Karpas-422 (cell line): ENCODE measurements around the gene KRTAP5-6. TPM values are rescaled to one million over a fixed set of nuclear protein-coding genes. Genes with fewer than 3 reads are reported as not detected.

ENCODE experiments used
- DNase-seq: peaks from one replicate; pipeline ENCODE4 v3.0.0-alpha.2; 2015
- H2AFZ ChIP-seq: fragments of 200-600 bp; sonication (generic); 2 replicates; pipeline ENCODE4 v1.6.1; 2014; ENCODE audit warnings: antibody characterized with exemption, low read length, mixed read lengths
- H3K27ac ChIP-seq: fragments of 200-600 bp; sonication (generic); 2 replicates; pipeline ENCODE4 v1.5.1; 2014; ENCODE audit warnings: mild to moderate bottlenecking, low read length, moderate library complexity
- H3K27me3 ChIP-seq: fragments of 200-600 bp; sonication (generic); 2 replicates; pipeline ENCODE4 v1.6.1; 2014; ENCODE audit warnings: low read length, mixed read lengths
- H3K36me3 ChIP-seq: fragments of 200-600 bp; sonication (generic); 2 replicates; pipeline ENCODE4 v1.6.1; 2014; ENCODE audit warnings: low read length, mixed read lengths; ENCODE audit not compliant: insufficient read depth
- H3K4me1 ChIP-seq: fragments of 200-600 bp; sonication (generic); 2 replicates; pipeline ENCODE4 v1.6.1; 2014; ENCODE audit warnings: mild to moderate bottlenecking, low read length, mixed read lengths
- H3K4me2 ChIP-seq: fragments of 200-600 bp; sonication (generic); 2 replicates; pipeline ENCODE4 v1.6.1; 2014; ENCODE audit warnings: low read length, low read depth, mild to moderate bottlenecking; ENCODE audit not compliant: poor library complexity, severe bottlenecking
- H3K4me3 ChIP-seq: fragments of 200-600 bp; sonication (generic); 2 replicates; pipeline ENCODE4 v1.5.1; 2014; ENCODE audit warnings: mild to moderate bottlenecking, antibody characterized with exemption, low read length, mixed read lengths
- H3K79me2 ChIP-seq: fragments of 200-600 bp; sonication (generic); 2 replicates; pipeline ENCODE4 v1.6.1; 2014; ENCODE audit warnings: mild to moderate bottlenecking, low read length, mixed read lengths
- H3K9ac ChIP-seq: fragments of 200-600 bp; sonication (generic); 2 replicates; pipeline ENCODE4 v1.6.0; 2014; ENCODE audit warnings: low read length
- H3K9me2 ChIP-seq: fragments of 200-600 bp; sonication (generic), shearing (Covaris generic); replicated peaks from 2 replicates; pipeline ENCODE4 v1.6.0; 2014; ENCODE audit warnings: mild to moderate bottlenecking, low read length, moderate library complexity; ENCODE audit not compliant: insufficient read depth
- H3K9me3 ChIP-seq: fragments of 300-700, 200-600 bp; sonication (generic); 2 replicates; pipeline ENCODE4 v1.6.1; 2014; ENCODE audit warnings: low read length, mixed read lengths
- H4K20me1 ChIP-seq: fragments of 200-600 bp; sonication (generic); 2 replicates; pipeline ENCODE4 v1.6.1; 2014; ENCODE audit warnings: mild to moderate bottlenecking, antibody characterized with exemption, low read length, low read depth; ENCODE audit not compliant: insufficient read depth
- total RNA-seq: library from RNA; depleted of rRNA; stranded (reverse); fragments of >200 nt; shearing (Covaris generic); gene quantifications from 2 replicates; pipeline ENCODE4 v1.2.3, GENCODE V29; 2014; ENCODE audit warnings: low replicate concordance

The KRTAP5-6 gene
- total RNA-seq, 1 experiment from 2014 or later = not detected

- Histone ChIP-seq H3K79me2 (no peaks in the 10 kb centered on the region), H3K9me3 (no peaks in the 10 kb centered on the region), H3K4me1 (no peaks in the 10 kb centered on the region), H3K9me2 (no peaks in the 10 kb centered on the region), H2AFZ (no peak overlapping the region), H3K27me3 (no peaks in the 10 kb centered on the region), H3K27ac (no peak overlapping the region), H3K4me2 (no peak overlapping the region), H3K4me3 (no peak overlapping the region), H3K9ac (no peak overlapping the region), H4K20me1 (no peaks in the 10 kb centered on the region), H3K36me3 (no peaks in the 10 kb centered on the region)
- no peak for DNase-seq
Measured at GRCh38 chr11:1743585-1744136, 46.7 kb downstream of the KRTAP5-6 start.

- no peak for DNase-seq
- Histone ChIP-seq H3K4me2 (no peak overlapping the region), H3K27ac (no peak overlapping the region), H2AFZ (no peak overlapping the region), H3K9ac (no peak overlapping the region), H3K9me2 (no peaks in the 10 kb centered on the region), H3K79me2 (no peaks in the 10 kb centered on the region), H3K27me3 (no peaks in the 10 kb centered on the region), H4K20me1 (no peaks in the 10 kb centered on the region), H3K36me3 (no peaks in the 10 kb centered on the region), H3K9me3 (no peaks in the 10 kb centered on the region), H3K4me3 (no peak overlapping the region), H3K4me1 (no peaks in the 10 kb centered on the region)
Measured at GRCh38 chr11:1744137-1744886, 47.3 kb downstream of the KRTAP5-6 start.

GRCh38 chr11:1744891-1745700 is 48.1 kb downstream of the KRTAP5-6 start:
- no peak for DNase-seq
- no peak overlapping the region for H3K4me3 ChIP-seq
- no peak overlapping the region for H3K4me2 ChIP-seq
- no peaks in the 10 kb centered on the region for H3K36me3 ChIP-seq
- H3K27me3 ChIP-seq = no peaks in the 10 kb centered on the region
- H3K27ac ChIP-seq = no peak overlapping the region
- no peaks in the 10 kb centered on the region for H3K9me3 ChIP-seq
- H3K9ac ChIP-seq = no peak overlapping the region
- H2AFZ ChIP-seq = no peak overlapping the region
- no peaks in the 10 kb centered on the region for H3K4me1 ChIP-seq
- no peaks in the 10 kb centered on the region for H3K79me2 ChIP-seq
- H3K9me2 ChIP-seq = no peaks in the 10 kb centered on the region
- H4K20me1 ChIP-seq = no peaks in the 10 kb centered on the region

GRCh38 chr11:1745701-1746320 is 48.8 kb downstream of the KRTAP5-6 start:
- Histone ChIP-seq H3K4me2 (no peak overlapping the region), H3K4me3 (no peak overlapping the region), H3K36me3 (no peaks in the 10 kb centered on the region), H3K9ac (no peak overlapping the region), H2AFZ (no peak overlapping the region), H3K79me2 (no peaks in the 10 kb centered on the region), H3K27ac (no peak overlapping the region), H3K9me3 (no peaks in the 10 kb centered on the region), H4K20me1 (no peaks in the 10 kb centered on the region), H3K27me3 (no peaks in the 10 kb centered on the region), H3K4me1 (no peaks in the 10 kb centered on the region), H3K9me2 (no peaks in the 10 kb centered on the region)
- DNase-seq = no peak

- H3K9me3 ChIP-seq = no peaks in the 10 kb centered on the region
- H3K4me2 ChIP-seq = no peak overlapping the region
- no peaks in the 10 kb centered on the region for H3K27me3 ChIP-seq
- H3K9me2 ChIP-seq = no peaks in the 10 kb centered on the region
- H3K4me3 ChIP-seq = no peak overlapping the region
- DNase-seq = no peak
- H2AFZ ChIP-seq = no peak overlapping the region
- H3K36me3 ChIP-seq = no peaks in the 10 kb centered on the region
- H3K4me1 ChIP-seq = peaks cover 7% of the 10 kb centered on the region
- no peaks in the 10 kb centered on the region for H3K79me2 ChIP-seq
- H4K20me1 ChIP-seq = no peaks in the 10 kb centered on the region
- no peak overlapping the region for H3K27ac ChIP-seq
- H3K9ac ChIP-seq = no peak overlapping the region
Measured at GRCh38 chr11:1746511-1746931, 49.5 kb downstream of the KRTAP5-6 start.

- no peak overlapping the region for H3K4me2 ChIP-seq
- H3K27me3 ChIP-seq = no peaks in the 10 kb centered on the region
- H3K36me3 ChIP-seq = no peaks in the 10 kb centered on the region
- H3K9ac ChIP-seq = no peak overlapping the region
- H3K4me3 ChIP-seq = no peak overlapping the region
- H3K4me1 ChIP-seq = peaks cover 9% of the 10 kb centered on the region
- no peak overlapping the region for H3K27ac ChIP-seq
- no peaks in the 10 kb centered on the region for H3K9me2 ChIP-seq
- H4K20me1 ChIP-seq = no peaks in the 10 kb centered on the region
- no peaks in the 10 kb centered on the region for H3K79me2 ChIP-seq
- no peak for DNase-seq
- H3K9me3 ChIP-seq = no peaks in the 10 kb centered on the region
- no peak overlapping the region for H2AFZ ChIP-seq
Measured at GRCh38 chr11:1746956-1747752, 50.2 kb downstream of the KRTAP5-6 start.
